GM23248 (cell line): ENCODE results near the gene RNF10.

Source experiments
- EZH2 ChIP-seq: fragments of 200-600 bp; sonication (generic); IDR thresholded peaks from 2 replicates; pipeline ENCODE4 v1.6.1; 2018; ENCODE audit warnings: antibody characterized with exemption, mild to moderate bottlenecking; ENCODE audit not compliant: insufficient read depth, poor library complexity, severe bottlenecking
- EZH2phosphoT487 ChIP-seq: fragments of 200-600 bp; sonication (generic); IDR thresholded peaks from 2 replicates; pipeline ENCODE4 v1.6.1; 2018; ENCODE audit warnings: antibody characterized with exemption, moderate library complexity, mild to moderate bottlenecking, low read depth; ENCODE audit not compliant: insufficient read depth

DNA sequence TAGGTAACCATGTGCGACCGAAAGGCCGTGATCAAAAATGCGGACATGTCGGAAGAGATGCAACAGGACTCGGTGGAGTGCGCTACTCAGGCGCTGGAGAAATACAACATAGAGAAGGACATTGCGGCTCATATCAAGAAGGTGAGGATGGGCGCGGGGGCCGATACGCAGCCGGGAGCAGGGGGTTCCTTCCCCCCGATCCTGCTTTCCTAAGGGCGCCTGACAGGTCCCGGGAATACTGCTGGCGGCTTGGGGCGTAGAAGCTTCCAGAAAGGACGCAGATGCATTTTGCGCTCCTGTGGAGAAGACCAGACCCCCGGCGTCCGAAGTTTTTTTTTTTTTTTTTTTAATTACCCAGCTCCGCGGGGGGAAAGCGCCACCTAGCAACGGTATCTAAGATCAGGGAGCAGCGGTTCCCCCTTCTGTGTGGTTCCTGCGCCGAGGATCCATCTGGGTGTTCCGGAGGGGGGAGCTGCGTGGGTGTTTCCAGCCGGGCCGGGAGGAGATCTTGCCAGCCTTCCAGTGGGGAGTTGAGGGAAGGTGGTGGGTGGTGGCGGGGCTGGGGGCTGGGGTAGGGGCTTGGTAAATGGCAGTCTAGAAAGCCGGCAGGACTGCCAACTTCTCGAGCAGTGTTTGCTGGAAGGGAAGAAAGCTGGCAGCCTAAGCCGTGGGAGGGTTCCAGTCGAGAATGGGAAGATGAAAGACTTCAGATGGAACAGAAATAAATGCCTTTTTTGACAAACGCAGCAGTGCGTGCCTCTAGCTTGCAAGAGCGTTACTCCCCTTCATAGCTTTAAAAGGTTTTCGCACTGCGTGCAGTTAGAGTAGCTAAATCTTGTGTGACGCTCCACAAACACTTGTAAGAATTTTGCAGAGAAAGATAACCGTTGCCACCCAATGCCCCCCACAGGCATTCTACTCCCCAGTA, 37.5 kb upstream of the RNF10 start:
- TF ChIP-seq EZH2phosphoT487: no peak
- no peak for TF ChIP-seq EZH2
